GM18499 (cell line): ENCODE results near the gene RTF1.
A peak's percentile ranks its signal among the peaks of the same experiment; 100 is the strongest.

Experiments
- ATAC-seq: cut with Tn5 transposase; IDR thresholded peaks from one replicate; pipeline ENCODE4 v1.9.1; 2021; ENCODE audit warnings: moderate number of reproducible peaks; ENCODE audit not compliant: insufficient read depth, unreplicated experiment

Gene RTF1

DNA sequence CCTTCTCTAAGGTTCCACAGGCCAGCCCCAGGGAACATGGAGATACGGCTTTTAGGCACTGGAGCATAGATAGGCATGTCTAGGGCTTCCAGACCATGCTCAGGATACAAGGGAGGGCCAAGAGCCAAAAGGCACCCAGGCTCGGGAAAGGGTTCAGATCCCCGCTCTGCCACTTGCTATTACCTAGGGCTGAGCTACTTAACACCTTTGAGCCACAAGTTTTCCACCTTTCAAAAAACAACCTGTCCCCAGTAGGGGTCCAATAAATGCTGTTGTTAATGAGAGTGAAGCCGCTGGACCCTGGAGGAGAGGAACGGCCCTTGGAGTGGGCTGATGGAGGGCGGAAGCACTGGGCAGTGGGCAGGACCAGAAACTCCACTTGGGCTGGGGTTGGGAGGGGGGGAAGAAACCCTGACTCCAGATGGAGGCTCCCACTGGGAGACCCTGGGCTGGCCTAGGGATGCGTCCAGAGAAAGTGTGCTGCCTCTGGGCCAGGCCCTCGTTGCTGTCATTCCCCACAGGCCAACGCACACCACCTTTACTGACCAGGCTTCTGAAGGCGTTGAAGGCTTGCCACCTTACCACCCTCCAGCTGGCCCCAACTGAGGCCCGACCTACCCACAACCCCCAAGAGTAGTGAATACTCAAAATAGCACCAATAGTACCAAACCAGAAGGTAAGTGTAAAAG, 68.2 kb downstream of the RTF1 start:
- no peak for ATAC-seq

DNA sequence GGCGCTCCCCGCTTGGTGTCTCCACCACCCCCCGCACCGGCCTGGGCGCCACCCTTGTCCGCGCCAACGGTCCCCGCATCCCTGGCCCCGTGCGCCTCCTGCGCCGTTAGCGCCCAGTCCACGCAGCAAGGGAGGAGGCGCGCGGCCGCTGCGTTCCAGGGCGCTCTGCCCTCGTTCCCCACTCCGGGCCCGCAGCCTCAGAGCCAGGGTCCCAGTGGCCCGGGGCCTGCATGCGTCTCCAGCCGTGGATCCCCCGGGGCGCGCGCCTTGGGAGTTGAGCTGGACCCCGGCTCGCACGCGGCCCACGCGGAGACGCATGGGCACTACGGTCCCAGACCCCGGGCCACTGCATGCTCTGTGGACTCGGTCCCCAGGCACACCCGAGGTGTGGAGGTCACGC, 69.4 kb downstream of the RTF1 start:
- no peak for ATAC-seq

DNA sequence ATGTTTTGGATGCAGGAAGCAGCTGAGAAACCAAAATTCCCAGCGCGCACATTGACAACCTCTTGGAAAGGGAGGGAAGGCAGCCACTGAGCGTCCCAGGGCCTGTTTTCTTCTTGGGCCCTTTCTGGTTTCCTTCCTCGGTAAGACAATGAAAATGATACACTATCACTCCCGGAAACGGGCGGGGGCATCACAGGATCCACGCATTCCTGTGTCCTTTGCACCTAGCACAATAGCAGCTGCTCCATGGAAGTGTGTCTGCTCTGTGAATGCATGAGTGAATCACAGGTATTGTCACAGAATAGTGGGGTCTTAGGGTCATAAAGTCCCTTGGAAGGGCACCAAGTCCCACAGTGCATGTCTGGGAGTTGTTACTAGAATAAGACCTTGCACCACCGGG, 70.5 kb downstream of the RTF1 start:
- ATAC-seq: no peak

DNA sequence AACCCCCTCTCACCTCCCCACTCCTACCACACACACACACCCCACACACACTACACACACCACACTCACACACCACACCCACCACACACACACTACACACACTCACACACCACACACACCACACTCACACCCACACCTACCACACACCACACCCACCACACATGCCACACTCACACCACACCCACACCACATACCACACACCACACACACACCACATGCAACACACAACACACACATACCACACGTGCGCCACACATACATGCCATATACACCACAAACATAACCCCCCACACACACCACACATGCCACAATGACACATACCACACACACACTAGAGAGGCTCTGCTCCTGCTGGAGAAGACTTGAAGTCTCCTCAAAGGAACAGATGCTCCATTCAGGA, 70.9 kb downstream of the RTF1 start:
- ATAC-seq: no peak

DNA sequence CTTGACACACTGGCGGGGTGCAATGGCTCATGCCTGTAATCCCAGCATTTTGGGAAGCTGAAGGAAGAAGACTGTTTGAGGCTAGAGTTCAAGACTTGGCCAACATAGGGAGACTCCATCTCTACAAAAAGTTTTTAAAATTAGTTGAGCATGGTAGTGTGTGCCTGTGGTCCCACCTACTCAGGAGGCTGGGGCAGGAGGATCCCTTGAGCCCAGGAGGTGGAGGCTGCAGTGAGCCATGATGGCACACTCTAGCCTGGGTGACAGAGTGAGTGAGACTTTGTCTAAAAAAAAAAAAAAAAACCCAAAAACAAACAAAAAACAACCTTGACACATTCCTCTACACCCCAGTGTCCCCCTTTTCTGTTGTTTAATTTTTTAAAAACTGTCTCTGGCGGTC, 72.7 kb downstream of the RTF1 start:
- no peak for ATAC-seq

DNA sequence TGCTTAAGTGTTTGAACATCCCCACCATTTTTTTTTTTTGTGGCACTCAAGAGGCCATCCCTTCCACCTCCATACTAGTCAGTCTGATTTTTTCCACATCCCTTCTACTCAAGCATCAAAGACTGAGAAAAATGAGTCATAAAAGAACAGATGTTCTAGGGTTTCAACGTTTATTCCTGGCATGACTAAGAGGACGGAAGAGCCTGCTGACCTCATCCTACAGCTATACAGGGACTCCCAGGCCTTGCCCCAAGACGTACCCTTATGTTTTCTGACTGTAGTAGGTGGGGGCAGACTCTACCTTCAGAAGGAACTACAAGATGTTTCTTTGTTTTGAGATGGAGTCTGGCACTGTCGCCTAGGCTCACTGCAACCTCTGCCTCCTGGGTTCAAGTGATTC, 73.5 kb downstream of the RTF1 start:
- no peak for ATAC-seq

DNA sequence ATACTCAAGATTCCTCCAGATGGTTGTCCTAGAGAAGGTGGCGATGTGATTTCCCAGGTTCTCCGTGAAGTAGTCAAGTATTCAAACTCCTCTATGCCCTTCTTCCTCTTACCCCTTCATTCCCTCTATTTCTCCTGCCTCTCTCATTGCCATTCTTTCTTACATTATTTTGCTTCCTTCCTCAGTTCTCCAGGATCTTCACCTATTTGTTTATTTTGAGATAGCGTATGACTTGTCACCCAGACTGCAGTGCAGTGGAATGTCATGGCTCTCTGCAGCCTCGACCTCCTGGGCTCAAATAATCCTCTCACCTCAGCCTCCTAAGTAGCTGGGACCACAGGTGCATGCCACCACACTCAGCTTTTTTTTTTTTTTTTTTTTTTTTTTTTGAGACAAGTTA, 75.0 kb downstream of the RTF1 start:
- no peak for ATAC-seq

DNA sequence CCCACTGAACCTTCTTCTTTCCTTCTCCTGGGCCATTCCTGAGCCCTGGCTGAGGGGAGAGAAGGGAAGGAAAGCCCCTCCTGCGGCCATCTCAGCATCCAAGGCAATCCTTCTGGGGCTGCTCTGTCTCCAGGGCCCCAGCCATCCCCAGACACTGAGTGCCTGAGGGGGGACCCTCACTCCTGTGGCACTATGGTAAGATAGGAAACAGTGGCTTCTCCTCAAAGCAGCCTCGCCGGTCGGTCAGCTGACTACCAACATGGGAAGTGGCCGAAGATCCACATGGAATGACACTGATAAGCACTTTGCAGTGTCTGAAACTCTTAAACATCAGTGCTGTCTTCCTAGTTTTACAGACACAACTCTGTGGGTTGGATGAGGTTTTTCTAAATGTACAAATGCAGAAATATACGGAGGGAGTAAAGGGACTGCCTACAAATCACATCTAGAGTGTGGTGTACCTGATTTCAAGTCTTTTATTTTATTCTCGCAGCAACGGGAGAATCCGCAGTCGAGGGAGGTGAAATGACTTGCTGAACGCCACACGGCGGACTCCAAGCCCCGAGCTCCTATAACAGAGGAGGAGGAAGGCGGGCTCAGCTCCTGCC, 75.8 kb downstream of the RTF1 start:
- no peak for ATAC-seq

DNA sequence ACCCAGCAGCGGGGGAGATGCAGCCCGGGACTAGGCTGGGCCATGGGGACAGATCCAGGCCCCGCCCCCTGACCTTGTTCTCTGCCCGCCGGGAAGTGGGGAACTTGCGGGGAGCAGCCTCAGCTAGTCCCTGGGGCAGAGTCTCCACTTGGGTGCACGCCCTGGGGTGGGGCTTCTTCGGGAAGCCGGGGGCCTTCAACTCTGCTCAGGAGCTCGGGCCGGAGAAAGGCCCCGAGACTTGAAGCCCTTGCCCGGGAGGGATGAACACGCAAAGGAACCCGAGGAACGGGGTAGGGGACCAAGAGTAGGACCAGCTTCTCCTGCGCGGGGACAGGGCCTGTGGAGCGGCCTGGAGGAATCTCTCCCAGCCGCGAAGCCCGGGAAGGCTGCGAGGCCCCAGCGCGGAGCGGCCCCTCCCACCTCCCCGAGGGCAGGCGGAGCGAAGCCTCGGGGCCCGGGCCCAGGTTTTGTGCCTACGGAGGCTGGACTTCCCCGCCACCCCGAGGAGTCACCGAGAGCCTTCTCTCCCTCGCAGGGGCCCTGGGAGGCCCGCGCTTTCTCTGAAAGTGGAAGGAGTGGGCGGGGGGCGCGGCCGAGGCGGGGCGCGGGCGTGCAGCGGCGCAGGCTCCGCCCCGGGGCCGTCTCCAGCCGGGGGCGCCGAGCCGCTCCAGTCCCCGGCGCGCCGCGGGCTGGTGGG, 76.5 kb downstream of the RTF1 start, which contains the start of gene ITPKA:
Gene ITPKA, plus strand, starts transcription at position 670 of the 697 bp plus-strand sequence. CDS start 54 bp downstream, outside the sequence.
- peak; percentile 46 for ATAC-seq

DNA sequence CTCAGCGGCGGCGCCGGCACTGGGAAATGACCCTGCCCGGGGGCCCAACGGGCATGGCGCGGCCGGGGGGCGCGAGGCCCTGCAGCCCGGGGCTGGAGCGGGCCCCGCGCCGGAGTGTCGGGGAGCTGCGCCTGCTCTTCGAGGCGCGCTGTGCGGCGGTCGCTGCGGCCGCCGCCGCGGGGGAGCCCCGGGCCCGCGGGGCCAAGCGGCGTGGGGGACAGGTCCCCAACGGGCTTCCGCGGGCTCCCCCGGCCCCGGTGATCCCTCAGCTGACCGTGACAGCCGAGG, 77.0 kb downstream of the RTF1 start:
- ATAC-seq: no peak

DNA sequence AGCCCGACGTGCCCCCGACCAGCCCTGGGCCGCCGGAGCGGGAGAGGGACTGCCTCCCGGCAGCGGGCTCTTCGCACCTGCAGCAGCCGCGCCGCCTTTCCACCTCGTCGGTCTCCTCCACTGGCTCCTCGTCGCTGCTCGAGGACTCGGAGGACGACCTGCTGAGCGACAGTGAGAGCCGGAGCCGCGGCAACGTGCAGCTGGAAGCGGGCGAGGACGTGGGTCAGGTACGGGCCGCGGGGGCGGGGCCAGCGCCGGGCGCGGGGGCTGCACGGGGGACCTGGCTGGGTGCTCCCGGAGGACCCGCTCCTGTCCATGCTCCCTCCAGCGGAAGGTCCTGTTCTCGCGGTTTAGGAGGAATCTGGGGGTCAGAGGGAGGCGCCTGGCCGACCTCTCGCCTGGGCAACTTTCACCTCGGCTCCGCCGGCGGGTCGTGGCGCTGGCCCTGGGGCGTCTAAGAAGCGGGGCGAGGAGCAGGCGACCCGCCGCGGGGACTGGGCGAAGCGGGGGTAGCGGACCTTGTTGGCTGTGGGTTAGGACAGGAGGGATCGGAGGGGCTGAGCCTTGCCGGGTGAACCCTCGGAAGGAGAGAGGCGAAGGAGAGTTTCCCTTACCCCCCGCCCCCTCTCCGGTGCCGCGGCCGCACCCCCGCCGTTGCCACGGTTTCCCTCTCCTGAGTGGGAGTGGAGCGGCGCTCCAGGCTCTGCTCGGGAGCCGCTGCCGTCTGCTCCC, 77.5 kb downstream of the RTF1 start:
- no peak for ATAC-seq

DNA sequence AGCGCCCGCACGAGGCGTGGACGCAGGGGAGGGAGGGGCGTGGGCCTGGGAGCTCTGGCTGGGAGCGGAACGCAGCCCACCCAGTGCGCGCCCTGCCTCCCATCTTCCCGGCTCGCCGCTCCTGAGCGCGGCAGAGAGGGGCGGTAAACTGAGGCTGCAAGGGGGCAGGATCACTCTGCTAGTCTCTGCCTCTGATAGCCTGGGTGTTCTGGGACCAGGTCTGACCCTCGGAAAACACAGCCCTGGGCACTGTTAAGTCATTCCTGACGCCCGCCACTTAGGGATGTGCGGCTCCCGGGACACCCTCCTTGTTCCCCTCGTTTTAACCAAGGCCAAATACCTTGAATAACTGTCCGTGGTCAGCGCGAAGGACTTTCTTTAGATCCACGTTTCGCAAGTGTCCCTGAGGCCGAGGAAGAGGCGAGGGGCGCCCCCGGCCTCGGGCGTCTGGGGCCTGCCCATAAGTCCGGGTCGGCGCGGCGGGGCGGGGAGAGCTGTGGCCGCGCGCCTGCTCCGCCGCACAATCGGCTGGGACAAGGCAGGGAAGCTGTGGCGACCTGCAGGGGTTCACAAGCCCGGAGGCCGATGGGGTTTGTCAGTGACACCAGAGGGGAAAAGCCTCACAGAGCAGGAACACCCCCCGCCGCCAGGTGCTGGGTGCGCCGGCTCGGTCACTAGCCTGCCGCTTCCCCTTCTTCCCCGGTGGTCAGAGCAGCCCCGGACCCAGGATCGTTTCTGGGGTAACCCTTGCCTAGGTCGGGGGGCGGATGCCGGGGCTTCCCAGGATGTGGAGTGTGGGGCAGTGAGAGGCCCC, 78.2 kb downstream of the RTF1 start:
- ATAC-seq: no peak

DNA sequence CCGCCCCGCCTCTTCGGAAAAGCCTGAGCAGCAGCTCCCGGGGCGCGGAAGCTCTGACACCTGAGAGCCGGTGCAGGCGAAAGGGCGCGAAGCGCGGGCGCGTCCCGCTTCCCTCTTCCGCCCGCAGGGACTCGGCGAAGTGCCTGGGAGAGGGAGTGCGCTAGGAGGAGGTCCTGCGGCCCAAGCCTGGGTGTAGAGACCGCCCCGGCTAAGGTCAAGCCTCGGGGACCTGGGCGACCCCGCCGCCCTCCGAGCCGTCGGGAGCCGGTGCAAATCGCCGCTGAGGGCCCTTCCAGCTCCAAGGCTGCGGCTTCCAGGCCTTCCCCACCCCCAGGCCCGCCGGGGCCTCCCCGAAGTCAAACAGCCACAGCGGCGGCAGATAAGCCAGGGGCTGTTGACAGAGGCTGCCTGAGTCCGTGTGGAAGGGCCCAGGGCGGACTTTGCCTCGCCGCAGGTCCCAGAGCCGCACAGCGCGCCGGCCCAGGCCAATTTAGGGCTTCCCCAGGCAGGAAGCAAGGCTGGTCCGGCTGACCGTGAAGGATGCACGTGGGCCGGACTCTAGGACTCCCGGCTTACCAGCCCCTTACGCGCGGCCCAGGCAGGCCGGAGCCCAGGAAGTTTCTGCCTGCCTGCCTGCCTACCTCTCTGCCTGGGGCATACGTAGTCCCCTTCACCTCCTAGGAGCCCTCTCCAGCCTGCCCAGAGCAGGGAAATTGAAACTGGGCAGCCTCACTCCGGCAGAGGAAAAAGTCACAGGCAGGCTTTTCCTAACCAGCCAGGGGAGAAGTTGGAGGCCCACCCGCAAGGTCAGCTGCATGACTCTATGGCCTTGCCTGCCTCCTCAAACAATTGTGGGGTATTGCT, 79.1 kb downstream of the RTF1 start:
- no peak for ATAC-seq

DNA sequence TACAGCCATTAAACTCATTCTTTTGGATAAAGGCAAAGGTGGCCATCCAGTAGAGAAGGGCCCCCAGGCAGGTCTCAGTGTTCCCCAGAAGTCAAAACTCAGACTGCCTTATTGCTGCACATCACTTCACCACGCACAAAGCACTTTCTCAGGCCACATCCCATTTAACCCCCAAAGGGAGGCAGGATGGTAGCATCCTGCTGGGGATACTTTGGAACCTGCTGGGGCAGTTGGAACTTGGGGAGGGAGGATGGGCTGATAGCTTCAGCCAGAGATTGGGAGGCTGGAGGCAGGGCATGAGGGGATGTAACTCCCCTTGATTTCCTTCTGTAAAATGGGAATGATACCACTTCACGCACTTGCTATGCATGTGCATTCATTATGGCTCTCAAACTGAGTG, 81.8 kb downstream of the RTF1 start:
- ATAC-seq: no peak

DNA sequence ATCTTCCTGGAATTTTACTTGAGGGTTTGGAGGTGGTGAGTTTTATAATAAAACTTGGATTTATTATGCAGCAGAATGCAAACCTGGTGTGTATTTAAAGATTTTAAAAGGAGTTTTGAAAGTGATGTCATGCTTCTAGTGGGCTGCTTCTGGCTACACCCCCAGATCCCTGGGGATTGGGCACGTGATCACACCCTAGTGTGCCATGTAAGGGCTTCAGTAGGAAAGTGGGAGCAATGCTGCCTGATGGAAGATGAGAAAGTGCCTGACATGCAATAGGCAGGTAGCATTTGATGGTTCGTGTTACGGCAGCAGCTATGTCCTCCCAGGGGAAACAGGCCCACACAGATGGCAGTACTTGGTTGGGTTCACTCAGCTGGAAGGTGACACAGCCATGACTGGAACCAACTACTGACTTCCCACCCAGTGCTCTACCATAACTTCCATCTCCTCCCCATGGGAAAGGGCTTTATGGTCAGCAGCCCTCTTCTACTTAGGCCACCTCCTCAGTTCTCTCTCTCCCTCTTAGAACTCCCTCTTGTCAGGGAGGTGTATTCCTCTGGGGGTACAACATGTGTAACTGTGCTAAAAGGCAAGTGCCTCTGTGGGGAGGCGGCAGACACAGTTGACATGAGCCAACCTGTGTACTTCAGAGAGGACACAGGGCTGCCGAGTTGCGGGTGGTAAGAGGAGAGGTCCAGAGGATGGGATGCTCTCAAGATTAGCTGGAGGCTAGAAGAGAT, 82.4 kb downstream of the RTF1 start:
- ATAC-seq: no peak

DNA sequence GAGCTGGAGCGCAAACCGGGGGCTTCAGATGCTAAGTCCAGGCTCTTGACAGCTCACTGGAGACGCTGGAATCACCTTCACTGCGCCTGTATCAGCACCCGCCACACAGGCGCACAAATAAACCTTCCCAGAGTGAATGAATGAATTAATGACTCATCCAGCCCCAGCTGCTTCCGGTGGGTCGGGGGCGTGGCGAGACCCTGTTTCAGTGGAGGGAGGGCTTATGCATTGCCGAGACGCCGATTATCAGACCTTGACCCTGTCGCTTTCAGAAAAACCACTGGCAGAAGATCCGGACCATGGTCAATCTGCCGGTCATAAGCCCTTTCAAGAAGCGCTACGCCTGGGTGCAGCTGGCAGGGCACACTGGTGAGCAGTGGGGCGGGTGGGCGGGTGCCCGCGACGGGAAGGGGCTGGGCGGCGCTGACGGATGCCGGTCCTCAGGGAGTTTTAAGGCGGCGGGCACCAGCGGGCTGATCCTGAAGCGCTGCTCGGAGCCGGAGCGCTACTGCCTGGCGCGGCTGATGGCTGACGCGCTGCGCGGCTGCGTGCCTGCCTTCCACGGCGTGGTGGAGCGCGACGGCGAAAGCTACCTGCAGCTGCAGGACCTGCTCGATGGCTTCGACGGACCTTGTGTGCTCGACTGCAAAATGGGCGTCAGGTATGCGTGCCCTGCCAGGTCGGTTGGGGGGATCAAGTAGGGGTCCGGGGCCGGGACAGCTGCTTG, 84.5 kb downstream of the RTF1 start:
- ATAC-seq: no peak

DNA sequence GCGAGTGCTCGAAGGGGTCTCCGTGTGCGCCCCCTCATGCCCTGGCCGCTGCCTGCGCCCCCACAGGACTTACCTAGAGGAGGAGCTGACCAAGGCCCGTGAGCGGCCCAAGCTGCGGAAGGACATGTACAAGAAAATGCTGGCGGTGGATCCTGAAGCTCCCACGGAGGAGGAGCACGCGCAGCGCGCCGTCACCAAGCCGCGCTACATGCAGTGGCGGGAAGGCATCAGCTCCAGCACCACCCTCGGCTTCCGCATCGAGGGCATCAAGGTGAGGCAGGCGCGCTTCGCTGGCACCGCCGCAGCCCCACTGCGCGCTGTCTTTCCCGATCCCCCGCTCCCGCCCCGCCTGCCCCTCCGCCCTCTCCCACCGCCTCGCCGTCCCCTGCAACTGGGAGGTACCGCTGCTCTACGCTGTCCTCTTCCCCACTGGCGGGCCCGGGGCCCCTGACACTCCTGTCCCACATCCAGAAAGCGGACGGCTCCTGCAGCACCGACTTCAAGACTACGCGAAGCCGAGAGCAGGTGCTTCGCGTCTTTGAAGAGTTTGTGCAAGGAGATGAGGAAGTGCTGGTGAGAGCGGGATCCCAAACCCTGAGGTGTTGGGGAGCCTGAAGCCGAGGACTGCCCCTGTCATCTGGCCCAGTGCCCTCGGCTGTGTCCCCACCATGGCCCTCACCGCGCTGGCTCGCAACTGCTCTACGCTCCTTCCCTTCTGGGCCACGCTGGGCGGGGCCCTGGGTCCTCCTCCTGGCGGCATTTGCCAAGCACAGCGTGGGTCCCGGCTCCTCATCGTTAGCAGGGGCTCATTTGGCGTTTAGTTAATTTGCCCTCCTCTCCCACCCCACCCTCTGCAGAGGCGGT, 85.3 kb downstream of the RTF1 start:
- ATAC-seq: no peak
